AG09309 (cell line): ENCODE data around the gene PRKCA.

Experiments used
- DNase-seq: peaks from one replicate; pipeline ENCODE4 v3.0.0-alpha.2; 2010; ENCODE audit warnings: low read depth
- H3K4me3 ChIP-seq: 2 replicates; pipeline ENCODE4 v1.5.1; 2011; ENCODE audit warnings: mild to moderate bottlenecking, low read depth, low read length, moderate library complexity; ENCODE audit not compliant: control insufficient read depth
- CTCF ChIP-seq: IDR thresholded peaks from 2 replicates; pipeline ENCODE4 v1.5.1; 2011; ENCODE audit warnings: mild to moderate bottlenecking, low read depth, low read length, inconsistent platforms; ENCODE audit not compliant: insufficient read depth, control insufficient read depth; ENCODE audit errors: missing control alignments

Gene PRKCA

GRCh38 chr17:66630828-66631472 lies 328.5 kb downstream of the PRKCA start:
- H3K4me3 ChIP-seq: no peak overlapping the region
- no peak for DNase-seq
- no peak for TF ChIP-seq CTCF

- TF ChIP-seq CTCF: no peak
- no peak for DNase-seq
- no peak overlapping the region for H3K4me3 ChIP-seq
Observed at GRCh38 chr17:66632731-66633130, 330.3 kb downstream of the PRKCA start.

- peak; percentile 14 for DNase-seq
- TF ChIP-seq CTCF: no peak
- no peak overlapping the region for H3K4me3 ChIP-seq
Observed at GRCh38 chr17:66633317-66633965, 331.0 kb downstream of the PRKCA start.

GRCh38 chr17:66634193-66634592 lies 331.8 kb downstream of the PRKCA start:
- no peak overlapping the region for H3K4me3 ChIP-seq
- no peak for DNase-seq
- no peak for TF ChIP-seq CTCF

GRCh38 chr17:66635386-66636045 lies 333.1 kb downstream of the PRKCA start:
- DNase-seq: no peak
- H3K4me3 ChIP-seq: no peak overlapping the region
- no peak for TF ChIP-seq CTCF

- TF ChIP-seq CTCF: no peak
- no peak overlapping the region for H3K4me3 ChIP-seq
- DNase-seq: peak; percentile 16
Observed at GRCh38 chr17:66636111-66636510, 333.7 kb downstream of the PRKCA start.
